Glomerular endothelial cell (primary cell): ENCODE results near the gene BSN. TPM values are rescaled to one million over a fixed set of nuclear protein-coding genes. Genes with fewer than 3 reads are reported as not detected.
A peak's percentile ranks its signal among the peaks of the same experiment; 100 is the strongest.

Experiments
- DNase-seq: peaks from one replicate; pipeline ENCODE4 v3.0.0-alpha.2; 2011; ENCODE audit warnings: low read depth, low spot score; ENCODE audit errors: extremely low read depth
- total RNA-seq: library from RNA; depleted of rRNA; stranded (reverse); fragments of >200 nt; gene quantifications from 2 replicates; pipeline ENCODE4 v1.2.3, GENCODE V29; 2015

BSN gene
- total RNA-seq, 1 donor from 2014 or later, result 0.29 TPM

- no peak for DNase-seq
These were observed 158.5 kb downstream of the BSN start for GRCh38 chr3:49712631-49713317.

DNA sequence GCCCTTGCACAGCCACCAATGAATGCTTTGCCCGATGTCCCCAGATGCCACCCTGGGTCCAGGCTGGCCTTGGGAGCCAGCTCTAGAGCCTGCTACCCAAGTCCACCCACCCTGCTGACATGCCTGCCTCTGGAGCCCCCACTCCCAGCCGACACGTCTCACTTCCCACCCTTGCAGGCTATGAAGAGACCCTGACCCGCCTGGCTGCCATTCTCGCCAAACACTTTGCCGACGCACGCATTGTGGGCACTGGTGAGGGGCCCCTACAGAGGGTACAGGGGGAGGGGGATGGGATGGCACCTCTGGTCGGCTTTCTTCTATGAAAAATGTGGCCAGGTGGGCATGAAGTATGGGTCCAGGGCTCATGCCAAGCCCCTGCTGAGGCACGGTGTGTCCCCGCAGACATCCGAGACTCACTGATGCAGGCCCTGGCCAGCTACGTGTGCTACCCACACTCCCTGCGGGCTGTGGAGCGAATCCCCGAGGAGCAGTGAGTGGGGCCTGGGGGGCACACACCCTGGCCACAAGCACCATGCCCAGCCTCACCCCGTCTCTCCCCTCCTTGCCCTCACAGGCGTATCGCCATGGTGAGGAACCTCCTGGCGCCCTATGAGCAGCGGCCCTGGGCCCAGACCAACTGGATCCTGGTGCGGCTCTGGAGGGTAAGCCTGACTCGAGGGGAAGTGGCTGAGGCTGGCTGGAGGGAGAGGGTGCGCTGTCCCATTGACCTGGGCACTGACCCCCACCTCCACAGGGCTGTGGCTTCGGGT, 159.2 kb downstream of the BSN start:
- DNase-seq, result no peak

- DNase-seq, result no peak
These were observed 160.7 kb downstream of the BSN start for GRCh38 chr3:49714728-49715550.

DNA sequence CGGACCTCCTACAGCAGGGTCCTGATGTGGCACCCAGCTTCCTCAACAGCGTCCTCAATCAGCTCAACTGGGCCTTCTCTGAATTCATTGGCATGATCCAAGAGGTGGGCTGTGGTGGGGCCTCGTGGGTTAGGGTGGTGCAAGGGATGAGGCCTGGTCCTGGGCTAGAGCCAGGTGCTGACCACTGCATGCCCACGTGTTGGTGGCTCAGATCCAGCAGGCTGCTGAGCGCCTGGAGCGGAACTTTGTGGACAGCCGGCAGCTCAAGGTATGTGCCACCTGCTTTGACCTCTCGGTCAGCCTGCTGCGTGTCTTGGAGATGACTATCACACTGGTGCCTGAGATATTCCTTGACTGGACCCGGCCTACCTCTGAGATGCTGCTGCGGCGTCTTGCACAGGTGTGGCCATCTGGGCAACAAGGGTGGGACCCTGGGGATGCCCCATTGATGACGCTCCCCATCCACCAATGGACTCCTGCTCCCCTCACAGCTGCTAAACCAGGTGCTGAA, 161.4 kb downstream of the BSN start:
- DNase-seq, result no peak

DNA sequence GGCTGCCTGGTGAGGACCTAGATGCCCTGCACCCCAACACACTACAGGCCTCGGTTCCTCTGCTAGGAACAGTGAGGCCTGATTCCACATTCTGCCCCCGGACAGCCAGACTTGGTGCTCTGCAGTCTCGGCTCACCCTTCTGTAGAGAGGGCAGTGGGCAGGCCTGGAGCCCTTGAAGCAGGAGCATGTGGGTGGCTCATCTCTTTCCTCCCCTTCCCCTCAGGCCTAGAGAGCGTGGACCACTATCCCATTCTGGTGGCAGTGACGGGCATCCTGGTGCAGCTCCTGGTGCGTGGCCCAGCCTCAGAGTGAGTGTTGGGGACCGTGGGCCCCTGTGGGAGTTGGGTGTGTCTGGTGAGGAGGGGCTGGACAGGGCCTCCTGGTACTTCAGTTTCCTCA, 161.9 kb downstream of the BSN start:
- DNase-seq, result no peak

- DNase-seq, result no peak
These were observed 162.5 kb downstream of the BSN start for GRCh38 chr3:49716691-49717210.

- DNase-seq, result no peak
These were observed 163.1 kb downstream of the BSN start for GRCh38 chr3:49717211-49717958.

DNA sequence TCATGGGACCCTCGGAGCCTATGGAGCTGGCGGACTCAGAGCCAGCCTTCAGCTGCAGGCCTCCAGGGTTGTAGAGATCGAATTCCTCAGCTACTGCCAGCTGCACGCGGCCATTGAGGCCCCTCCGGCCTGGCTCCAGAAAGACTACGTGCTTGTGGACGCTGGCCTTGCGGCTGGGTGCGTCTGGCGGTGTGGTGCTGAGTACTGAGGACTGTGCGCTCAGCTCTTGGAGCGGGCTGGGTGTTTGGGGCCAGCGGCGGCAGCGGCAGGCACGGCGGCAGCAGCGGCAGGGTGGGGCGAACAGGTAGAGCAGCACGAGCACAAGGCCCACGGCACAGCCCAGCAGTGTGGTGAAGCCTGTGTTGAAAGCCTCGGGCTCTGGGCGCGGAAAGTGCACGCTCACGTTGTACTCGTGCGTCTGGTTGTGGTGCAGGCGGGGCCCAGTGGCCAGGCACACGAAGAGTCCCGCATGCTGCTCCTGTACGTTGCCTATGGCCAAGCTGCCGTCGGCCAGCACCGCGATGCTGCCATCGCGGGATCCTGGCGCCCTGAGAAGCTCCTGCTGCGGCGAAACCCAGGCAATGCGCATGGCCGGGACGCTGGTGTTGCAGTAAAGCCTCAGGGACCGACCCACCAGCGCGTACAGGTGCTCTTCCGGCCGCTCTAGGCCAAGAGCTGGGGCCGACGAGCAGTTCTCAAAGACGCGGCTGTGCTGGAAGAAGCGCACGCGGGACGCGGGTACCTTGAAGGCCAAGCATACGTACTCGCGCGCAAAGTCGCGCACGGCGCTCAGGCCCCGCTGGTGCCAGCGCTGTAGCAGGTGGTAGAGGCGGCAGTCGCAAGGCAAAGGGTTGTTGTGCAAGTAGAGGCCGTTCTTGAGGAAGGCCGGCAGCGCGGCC, 163.9 kb downstream of the BSN start:
- DNase-seq, result no peak

GRCh38 chr3:49718858-49719213, 164.6 kb downstream of the BSN start:
- no peak for DNase-seq

- DNase-seq, result peak; percentile 47
These were observed 165.1 kb downstream of the BSN start, which contains the start of gene AMIGO3 for GRCh38 chr3:49719214-49719884. AMIGO3 (minus strand) TSS chr3:49719684; CDS start chr3:49719465, 219 bp downstream.

Other genes with a start within 250 kb of the BSN start
- 24.2 and 36.1 TPM in 2 replicates for gene USP4, start 214.4 kb upstream of the BSN start, total RNA-seq
- gene GPX1, start 196.1 kb upstream of the BSN start, total RNA-seq, result 607 and 731 TPM in 2 replicates
- 584 and 601 TPM in 2 replicates for gene RHOA, start 142.5 kb upstream of the BSN start, total RNA-seq
- 18.4 and 28.7 TPM in 2 replicates for gene TCTA, start 142.1 kb upstream of the BSN start, total RNA-seq
- gene AMT, start 132.0 kb upstream of the BSN start, total RNA-seq, result 1.9 and 2.5 TPM in 2 replicates
- gene NICN1, start 125.2 kb upstream of the BSN start, total RNA-seq, result 10.1 and 12.6 TPM in 2 replicates
- 99.3 and 111 TPM in 2 replicates for gene DAG1, start 84.2 kb upstream of the BSN start, total RNA-seq
- 58.5 and 73.2 TPM in 2 replicates for gene APEH, start 119.9 kb downstream of the BSN start, total RNA-seq
- 6.7 and 9.6 TPM in 2 replicates for gene MST1, start 135.0 kb downstream of the BSN start, total RNA-seq
- gene RNF123, start 135.1 kb downstream of the BSN start, total RNA-seq, result 26.4 and 35.5 TPM in 2 replicates
- 0.19 and 1.2 TPM in 2 replicates for gene AMIGO3, start 165.2 kb downstream of the BSN start, total RNA-seq
- 27.6 and 33.0 TPM in 2 replicates for gene GMPPB, start 169.5 kb downstream of the BSN start, total RNA-seq
- 50.5 and 59.3 TPM in 2 replicates for gene IP6K1, start 232.1 kb downstream of the BSN start, total RNA-seq
- not detected in 2 replicates for gene CDHR4, start 245.4 kb downstream of the BSN start, total RNA-seq
- gene INKA1, start 248.8 kb downstream of the BSN start, total RNA-seq, result 29.6 and 29.8 TPM in 2 replicates